HEK293T (cell line): ENCODE results near the gene ATP2B1.

Experiments used
- CTCF ChIA-PET: fragments of 350-600 bp; formaldehyde crosslinking; extraction: SDS; loops from one replicate; lab custom pipeline; 2021; ENCODE audit warnings: antibody characterized with exemption, inconsistent platforms; lab: Yijun Ruan, JAX
- POLR2A ChIA-PET: fragments of 350-600 bp; formaldehyde crosslinking; extraction: SDS; loops from one replicate; lab custom pipeline; 2020; ENCODE audit warnings: antibody characterized with exemption, inconsistent platforms; lab: Yijun Ruan, JAX
- DNase-seq: peaks from one replicate; pipeline ENCODE4 v3.0.0; 2012; ENCODE audit warnings: mixed read lengths; ENCODE audit errors: extremely low spot score
- ARNT ChIP-seq: fragments of 450-650 bp; IDR thresholded peaks from 2 replicates; pipeline ENCODE4 v1.6.1; 2017; ENCODE audit warnings: mild to moderate bottlenecking
- BHLHE40 ChIP-seq: fragments of 450-650 bp; IDR thresholded peaks from 2 replicates; pipeline ENCODE4 v1.6.1; 2016; ENCODE audit warnings: mild to moderate bottlenecking, moderate library complexity, borderline replicate concordance
- CTBP1 ChIP-seq: fragments of 450-650 bp; IDR thresholded peaks from 2 replicates; pipeline ENCODE4 v1.6.1; 2016; ENCODE audit warnings: borderline replicate concordance
- ELF4 ChIP-seq: fragments of 450-650 bp; IDR thresholded peaks from 2 replicates; pipeline ENCODE4 v1.6.1; 2017; ENCODE audit warnings: antibody characterized with exemption
- FOXA1 ChIP-seq: fragments of 450-650 bp; IDR thresholded peaks from 2 replicates; pipeline ENCODE4 v1.6.1; 2016; ENCODE audit warnings: mild to moderate bottlenecking
- FOXK2 ChIP-seq: fragments of 450-650 bp; IDR thresholded peaks from 2 replicates; pipeline ENCODE4 v1.6.1; 2016; ENCODE audit warnings: mild to moderate bottlenecking
- FOXM1 ChIP-seq: fragments of 450-650 bp; IDR thresholded peaks from 2 replicates; pipeline ENCODE4 v1.6.1; 2017; ENCODE audit warnings: mild to moderate bottlenecking, borderline replicate concordance
- HDGF ChIP-seq: fragments of 450-650 bp; IDR thresholded peaks from 2 replicates; pipeline ENCODE4 v1.6.1; 2017; ENCODE audit warnings: antibody characterized with exemption, borderline replicate concordance
- L3MBTL2 ChIP-seq: fragments of 450-650 bp; conservative IDR thresholded peaks from 2 replicates; pipeline ENCODE4 v1.6.1; 2016; ENCODE audit warnings: mild to moderate bottlenecking
- LEF1 ChIP-seq: fragments of 450-650 bp; IDR thresholded peaks from 2 replicates; pipeline ENCODE4 v1.6.1; 2017; ENCODE audit warnings: mild to moderate bottlenecking, borderline replicate concordance
- NFRKB ChIP-seq: fragments of 450-650 bp; IDR thresholded peaks from 2 replicates; pipeline ENCODE4 v1.6.1; 2016; ENCODE audit warnings: mild to moderate bottlenecking, moderate library complexity
- SP1 ChIP-seq: fragments of 450-650 bp; IDR thresholded peaks from 2 replicates; pipeline ENCODE4 v1.6.1; 2017
- SUZ12 ChIP-seq: fragments of 450-650 bp; IDR thresholded peaks from 2 replicates; pipeline ENCODE4 v1.6.1; 2016; ENCODE audit warnings: mild to moderate bottlenecking
- TARDBP ChIP-seq: fragments of 450-650 bp; IDR thresholded peaks from 2 replicates; pipeline ENCODE4 v1.6.1; 2016
- ZNF384 ChIP-seq: fragments of 450-650 bp; IDR thresholded peaks from 2 replicates; pipeline ENCODE4 v1.6.1; 2016
- TF ChIP-seq, protein P1 (sequence below): fragments of 450-650 bp; IDR thresholded peaks from 2 replicates; pipeline ENCODE4 v1.6.1; 2016

The ATP2B1 gene

DNA sequence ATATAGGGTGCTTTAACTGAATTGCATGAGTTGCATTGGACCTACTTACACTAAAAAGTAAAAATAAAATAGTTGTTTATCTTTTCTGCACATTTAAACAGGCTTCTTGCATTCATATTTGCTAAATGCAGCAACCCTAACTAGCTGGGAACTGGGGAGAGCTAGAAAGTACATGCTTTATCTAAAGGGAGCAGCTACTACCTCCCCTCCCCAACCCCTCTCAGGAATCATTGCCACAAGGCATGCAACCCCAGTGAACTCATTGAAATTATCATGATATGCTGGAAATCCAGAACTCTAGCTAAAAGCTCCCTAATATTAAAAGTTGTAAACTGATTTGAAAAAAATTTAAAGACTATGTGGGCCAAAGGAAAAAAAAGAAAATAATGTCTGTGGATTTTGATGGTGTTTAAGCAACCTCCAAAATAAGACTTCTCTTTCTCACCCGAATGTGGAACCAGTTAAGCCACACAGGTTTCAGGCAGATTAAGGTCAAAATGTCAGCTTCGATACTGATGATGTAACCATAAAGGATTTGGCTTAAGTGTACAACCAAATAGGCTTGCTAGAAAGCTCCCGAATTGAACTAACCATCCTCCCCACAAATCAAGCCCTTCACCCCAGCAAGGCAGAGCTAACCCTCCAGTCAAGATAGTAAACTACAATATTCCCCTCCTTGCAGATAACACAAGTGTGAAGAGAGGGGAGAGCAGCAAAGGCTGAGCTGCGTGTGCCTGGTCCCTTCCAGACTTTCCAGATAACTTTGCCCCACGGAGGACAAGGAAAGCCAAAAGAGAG, 169.0 kb downstream of the ATP2B1 start:
- POLR2A ChIA-PET = no interaction called here
- CTCF ChIA-PET = no interaction called here
- no peak for DNase-seq
- TF ChIP-seq L3MBTL2 (no peak), ELF4 (no peak), ARNT (no peak), LEF1 (no peak), CTBP1 (no peak), TARDBP (no peak), HDGF (no peak), FOXK2 (no peak), BHLHE40 (no peak), FOXA1 (no peak), SP1 (no peak), FOXM1 (no peak), NFRKB (no peak), SUZ12 (no peak)

GRCh38 chr12:89538897-89539296, 169.7 kb downstream of the ATP2B1 start:
- CTCF ChIA-PET = no interaction called here
- POLR2A ChIA-PET = no interaction called here
- TF ChIP-seq BHLHE40 = no peak
- TF ChIP-seq FOXA1 = no peak
- TF ChIP-seq SP1 = no peak
- TF ChIP-seq NFRKB = no peak
- no peak for TF ChIP-seq FOXK2
- TF ChIP-seq, protein P1, sequence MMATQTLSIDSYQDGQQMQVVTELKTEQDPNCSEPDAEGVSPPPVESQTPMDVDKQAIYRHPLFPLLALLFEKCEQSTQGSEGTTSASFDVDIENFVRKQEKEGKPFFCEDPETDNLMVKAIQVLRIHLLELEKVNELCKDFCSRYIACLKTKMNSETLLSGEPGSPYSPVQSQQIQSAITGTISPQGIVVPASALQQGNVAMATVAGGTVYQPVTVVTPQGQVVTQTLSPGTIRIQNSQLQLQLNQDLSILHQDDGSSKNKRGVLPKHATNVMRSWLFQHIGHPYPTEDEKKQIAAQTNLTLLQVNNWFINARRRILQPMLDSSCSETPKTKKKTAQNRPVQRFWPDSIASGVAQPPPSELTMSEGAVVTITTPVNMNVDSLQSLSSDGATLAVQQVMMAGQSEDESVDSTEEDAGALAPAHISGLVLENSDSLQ = no peak
- TF ChIP-seq FOXM1 = no peak
- TF ChIP-seq ELF4 = no peak
- no peak for TF ChIP-seq L3MBTL2
- no peak for TF ChIP-seq ARNT
- TF ChIP-seq TARDBP = no peak
- no peak for TF ChIP-seq SUZ12
- TF ChIP-seq HDGF = no peak
- TF ChIP-seq ZNF384 = no peak
- TF ChIP-seq LEF1 = no peak
- no peak for TF ChIP-seq CTBP1
- no peak for DNase-seq
